HL-60 (cell line): ENCODE data around the gene ADRA2C.

ENCODE experiments used
- DNase-seq, 2 experiments: peaks; one replicate each; pipeline ENCODE4 v3.0.0-alpha.2; 2010 to 2020; ENCODE audit warnings: low read depth in 1 of 2, low spot score in 1 of 2
- H3K27ac ChIP-seq: fragments of 250-450 bp; sonication (Bioruptor Pico); replicated peaks from 2 replicates; pipeline ENCODE4 v1.5.1; 2020; ENCODE audit warnings: mild to moderate bottlenecking, moderate library complexity
- H3K27me3 ChIP-seq: fragments of 250-450 bp; sonication (Bioruptor Pico); 2 replicates; pipeline ENCODE4 v1.5.1; 2021; ENCODE audit warnings: mild to moderate bottlenecking, moderate library complexity; ENCODE audit not compliant: insufficient read depth, poor library complexity, severe bottlenecking
- H3K4me3 ChIP-seq: replicated peaks from 2 replicates; pipeline ENCODE4 v1.5.1; 2011; ENCODE audit warnings: mild to moderate bottlenecking, control low read depth, low read length; ENCODE audit not compliant: insufficient read depth
- CTCF ChIP-seq: IDR thresholded peaks from one replicate; pipeline ENCODE4 v1.5.1; 2011; ENCODE audit warnings: low read length, control low read depth, inconsistent platforms; ENCODE audit not compliant: insufficient read depth
- GABPA ChIP-seq: IDR thresholded peaks from 2 replicates; pipeline ENCODE4 v1.6.1; 2012; ENCODE audit warnings: low read depth
- POLR2AphosphoS5 ChIP-seq: IDR thresholded peaks from 2 replicates; pipeline ENCODE4 v1.6.1; 2012; ENCODE audit warnings: low read depth
- REST ChIP-seq: IDR thresholded peaks from 2 replicates; pipeline ENCODE4 v1.6.1; 2012; ENCODE audit warnings: low read depth; ENCODE audit not compliant: insufficient replicate concordance
- SPI1 ChIP-seq: IDR thresholded peaks from 2 replicates; pipeline ENCODE4 v1.6.1; 2012; ENCODE audit warnings: low read depth, mild to moderate bottlenecking, borderline replicate concordance

Gene ADRA2C

GRCh38 chr4:3801521-3801920 is 35.3 kb downstream of the ADRA2C start:
- no peak for TF ChIP-seq SPI1
- no peak for TF ChIP-seq POLR2AphosphoS5
- no peak for TF ChIP-seq CTCF
- no peak for TF ChIP-seq GABPA
- no peak for TF ChIP-seq REST
- Histone ChIP-seq H3K4me3 (no peak overlapping the region), H3K27me3 (no peaks in the 10 kb centered on the region), H3K27ac (no peak overlapping the region)
- no peak for DNase-seq

- H3K27ac ChIP-seq = no peak overlapping the region
- no peak for TF ChIP-seq REST
- no peak for TF ChIP-seq GABPA
- no peak for TF ChIP-seq SPI1
- TF ChIP-seq POLR2AphosphoS5 = no peak
- no peak for TF ChIP-seq CTCF
- no peaks in the 10 kb centered on the region for H3K27me3 ChIP-seq
- no peak overlapping the region for H3K4me3 ChIP-seq
- no peak for DNase-seq
Observed at GRCh38 chr4:3801931-3802550, 35.9 kb downstream of the ADRA2C start.

GRCh38 chr4:3802571-3803474 is 36.6 kb downstream of the ADRA2C start:
- TF ChIP-seq GABPA (no peak), REST (no peak), POLR2AphosphoS5 (no peak), SPI1 (no peak), CTCF (no peak)
- H3K27me3 ChIP-seq = no peaks in the 10 kb centered on the region
- H3K4me3 ChIP-seq = no peak overlapping the region
- DNase-seq = no peak
- H3K27ac ChIP-seq = no peak overlapping the region
